ENCODE data around the gene CECR2.

Gene CECR2

DNA sequence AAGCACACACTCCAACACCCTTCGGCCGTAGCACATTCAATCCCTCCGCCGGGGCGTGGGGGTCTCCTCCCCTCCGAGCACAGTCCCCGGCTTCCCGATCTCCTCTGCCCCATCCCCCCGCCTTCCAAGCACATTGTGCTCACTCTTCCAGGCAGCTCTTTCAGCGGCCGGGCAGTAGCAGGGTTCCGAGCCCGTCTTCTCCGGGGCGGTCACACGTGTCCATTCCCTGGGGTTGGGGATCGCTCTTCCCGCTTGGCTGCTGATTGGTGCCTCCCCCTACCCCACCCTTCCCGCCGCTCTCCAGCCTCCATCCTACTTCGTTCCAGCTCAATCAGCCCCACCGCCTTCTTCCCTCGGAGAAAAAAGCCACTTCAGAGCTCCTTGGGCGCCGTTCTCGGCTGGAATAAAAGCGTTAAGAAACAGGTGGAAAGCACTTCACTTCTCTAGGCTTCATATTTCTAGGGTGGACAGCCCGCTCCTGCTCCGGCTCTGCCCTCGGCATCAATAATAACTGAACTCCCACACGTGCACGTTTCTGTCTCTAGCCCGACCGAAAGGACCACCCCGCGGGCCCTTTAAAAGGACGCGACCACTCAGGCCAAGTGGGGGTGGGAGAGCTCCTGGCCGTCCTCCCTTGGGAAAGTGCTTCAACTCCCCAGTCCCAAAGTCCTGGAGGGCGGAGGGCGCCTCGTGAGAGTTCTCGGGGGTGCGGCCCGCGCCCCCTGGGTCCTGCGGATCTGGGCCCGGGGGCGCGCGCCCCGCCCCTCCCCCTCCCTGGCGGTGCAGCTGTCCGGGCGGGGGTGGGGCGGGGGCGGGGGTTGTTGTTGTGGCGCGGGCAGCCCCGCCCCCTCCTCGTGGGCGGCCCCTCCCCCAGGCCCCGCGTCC lies 464 bp upstream of the CECR2 start:
- no peak for DNase-seq (ENCODE audit: low read depth)

DNA sequence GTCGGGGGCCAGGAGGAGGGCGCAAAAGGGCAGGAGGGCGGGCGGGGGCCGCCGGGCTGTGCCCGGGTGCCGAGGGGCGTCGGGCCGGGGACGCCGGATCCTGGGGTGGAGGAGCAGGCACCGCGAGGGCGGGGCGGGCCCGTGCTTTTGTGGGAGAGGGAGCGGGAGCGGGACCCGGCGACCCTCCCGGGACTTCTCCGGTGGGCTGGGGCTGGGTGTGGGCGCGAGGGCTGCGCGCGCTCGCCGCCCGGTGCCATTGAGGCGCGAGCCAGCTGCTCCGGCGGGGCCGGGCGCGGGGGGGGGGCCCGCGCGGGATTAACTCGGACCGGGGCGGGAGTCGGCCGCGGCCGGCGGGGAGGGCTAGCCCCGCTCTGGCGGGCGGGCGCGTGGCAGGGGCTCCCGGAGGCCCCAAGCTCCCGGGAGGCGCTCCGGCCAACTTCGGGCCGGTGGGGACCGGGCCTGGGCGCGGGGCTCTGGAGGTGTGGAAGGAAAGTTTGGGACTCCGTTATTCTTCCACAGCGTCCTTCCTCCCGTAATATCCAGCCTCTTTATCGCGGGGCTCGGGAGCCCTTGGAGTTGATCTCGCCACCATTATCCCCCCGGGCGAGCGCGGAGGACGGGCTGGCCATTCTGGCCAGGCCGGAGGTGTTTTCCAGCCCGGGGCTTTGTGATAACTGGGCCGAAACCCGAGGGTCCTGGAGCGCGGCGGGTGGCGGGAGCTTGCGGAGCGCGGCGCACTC lies 936 bp downstream of the CECR2 start:
- no peak for DNase-seq (ENCODE audit: low read depth)

DNA sequence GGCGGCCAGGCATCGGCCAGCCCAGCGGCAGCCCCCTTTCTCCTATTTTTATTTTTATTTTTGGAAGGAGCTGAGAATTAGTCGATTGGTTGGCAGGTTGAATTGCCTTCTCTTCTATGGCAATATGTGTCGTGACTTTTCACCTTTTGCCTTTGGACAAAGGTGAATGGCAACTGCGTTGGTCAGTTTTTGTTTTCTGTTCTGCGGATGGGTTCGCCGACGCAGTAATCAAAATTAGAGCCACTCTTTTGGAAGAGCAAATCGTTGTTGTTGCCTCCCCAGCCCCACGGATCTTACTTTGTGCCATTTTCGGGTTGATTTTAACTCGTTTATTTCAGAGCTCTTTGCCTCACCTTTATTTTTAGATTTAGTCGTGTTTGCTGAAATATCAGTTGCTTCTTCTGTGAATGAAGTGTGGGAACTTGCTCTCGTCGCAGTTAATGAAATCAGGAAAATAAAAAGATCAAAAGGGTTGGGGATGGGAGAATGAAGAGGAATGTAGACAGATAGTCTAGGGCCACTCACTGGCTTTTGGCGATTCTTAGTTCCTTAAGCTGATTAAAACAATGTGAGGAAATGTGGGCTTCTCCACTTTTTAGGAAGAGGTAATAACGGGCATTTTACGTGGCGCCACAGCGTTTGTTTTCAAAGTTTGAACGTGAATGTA lies 1.6 kb downstream of the CECR2 start:
- no peak for DNase-seq (ENCODE audit: low read depth)

DNA sequence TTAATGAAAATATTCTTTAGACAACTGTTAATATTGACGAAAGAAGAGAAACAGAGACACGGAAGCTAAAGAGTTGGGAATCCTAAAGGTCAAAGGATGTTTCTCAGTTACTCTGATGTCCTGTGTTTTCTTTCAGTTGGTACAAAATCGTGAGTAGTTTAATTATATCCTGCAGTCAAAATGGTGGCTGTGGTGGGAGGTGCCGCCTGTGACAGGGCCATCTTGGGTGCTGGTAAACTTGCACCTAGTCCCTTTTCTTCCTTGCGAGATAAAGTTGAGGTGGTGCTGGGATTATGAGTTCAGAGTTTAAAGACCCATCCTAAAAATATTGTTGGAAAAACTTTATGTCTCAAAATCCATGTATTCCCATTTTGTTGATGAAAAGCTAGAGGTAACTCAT lies 2.2 kb downstream of the CECR2 start:
- DNase-seq (ENCODE audit: low read depth) = no peak

DNA sequence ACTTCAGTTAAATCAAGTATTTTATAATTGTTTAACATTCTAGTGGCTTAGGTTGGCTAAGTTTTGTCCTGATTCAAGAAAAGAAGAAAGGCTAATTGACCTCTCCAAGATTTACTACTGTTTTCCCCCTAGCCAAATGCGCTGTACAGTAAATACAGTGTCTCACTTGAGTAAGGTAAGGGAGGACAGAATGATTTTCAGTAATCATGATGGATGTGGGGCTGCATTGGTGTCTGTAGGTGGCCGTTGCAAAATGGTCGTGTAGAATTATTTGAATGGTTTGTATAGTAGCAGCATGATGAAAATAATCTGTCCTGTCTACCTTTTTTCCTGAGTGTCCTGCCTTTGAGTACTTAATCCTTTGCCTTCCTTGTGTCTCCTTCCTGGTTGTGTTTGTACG lies 4.6 kb downstream of the CECR2 start:
- DNase-seq (ENCODE audit: low read depth) = no peak

DNA sequence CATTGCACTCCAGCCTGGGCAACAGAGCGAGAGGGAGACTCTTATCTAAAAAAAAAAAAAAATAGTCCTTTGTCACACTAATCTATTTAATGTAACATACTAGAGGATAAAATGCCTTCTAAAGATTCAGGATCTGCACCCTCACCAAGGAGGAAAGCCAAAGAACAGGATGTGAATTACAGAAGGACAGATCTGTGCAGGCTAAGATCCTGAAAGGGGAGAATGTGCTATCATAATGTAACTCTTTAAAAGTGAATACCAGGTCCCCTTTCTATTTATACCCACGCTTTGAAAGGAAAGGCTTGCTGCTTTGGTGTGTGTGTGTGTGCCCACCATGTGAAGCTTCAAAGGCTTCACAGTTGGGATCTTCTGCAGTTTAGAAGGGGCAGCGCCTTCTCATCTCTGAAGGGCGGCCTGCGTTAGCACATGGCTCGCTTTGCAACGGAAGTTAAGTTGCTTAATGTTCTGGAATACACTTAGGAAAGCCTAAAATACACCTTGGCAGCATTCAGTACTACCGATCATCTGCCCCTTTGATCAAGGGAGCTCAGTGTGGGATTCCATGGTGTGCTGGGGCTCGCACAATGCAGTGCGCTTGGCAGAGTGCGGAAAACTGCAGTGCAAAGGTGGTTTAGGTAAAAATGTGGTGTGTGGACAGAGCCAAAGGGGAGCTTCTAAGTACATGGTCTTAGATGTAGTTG lies 6.8 kb downstream of the CECR2 start:
- DNase-seq (ENCODE audit: low read depth) = no peak

DNA sequence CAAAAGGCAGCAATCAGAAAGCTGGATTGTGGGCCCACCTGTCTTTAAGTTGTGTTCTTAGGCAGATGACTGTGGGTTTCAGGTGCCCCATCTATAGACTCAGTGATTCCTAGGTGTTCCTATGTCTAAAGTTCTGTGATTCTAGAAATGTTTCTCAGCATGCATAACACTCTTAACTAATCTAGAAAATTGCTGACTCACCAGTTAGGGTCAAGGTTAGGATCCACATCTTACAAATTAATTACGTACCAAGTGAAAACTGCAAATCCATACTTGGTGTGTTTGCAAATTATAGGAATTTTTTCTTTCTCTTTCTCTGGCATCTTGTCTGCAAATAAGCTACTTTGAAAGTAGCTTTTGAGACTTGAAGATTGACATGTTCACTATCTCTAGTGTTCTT lies 7.7 kb downstream of the CECR2 start:
- DNase-seq (ENCODE audit: low read depth) = no peak

DNA sequence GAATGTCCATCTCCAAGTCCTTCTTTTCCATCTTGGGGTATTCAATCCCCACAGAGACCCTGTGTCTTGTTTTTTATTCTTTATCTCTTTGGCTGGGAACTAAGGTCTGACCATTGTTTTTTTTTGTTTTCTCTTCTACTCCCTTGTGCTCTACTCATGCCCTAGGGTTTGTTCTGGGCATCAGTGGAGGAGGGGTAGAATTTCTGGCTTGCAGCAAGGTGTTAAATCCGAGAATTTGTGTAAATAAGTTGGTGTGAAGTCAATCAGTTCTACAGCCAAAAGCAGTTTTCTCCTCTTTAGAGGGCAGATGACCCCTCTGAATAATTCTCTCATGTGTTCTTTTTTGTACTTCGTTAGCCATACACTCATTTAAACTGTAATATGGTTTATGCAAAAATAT lies 10.7 kb downstream of the CECR2 start:
- DNase-seq (ENCODE audit: low read depth) = no peak

DNA sequence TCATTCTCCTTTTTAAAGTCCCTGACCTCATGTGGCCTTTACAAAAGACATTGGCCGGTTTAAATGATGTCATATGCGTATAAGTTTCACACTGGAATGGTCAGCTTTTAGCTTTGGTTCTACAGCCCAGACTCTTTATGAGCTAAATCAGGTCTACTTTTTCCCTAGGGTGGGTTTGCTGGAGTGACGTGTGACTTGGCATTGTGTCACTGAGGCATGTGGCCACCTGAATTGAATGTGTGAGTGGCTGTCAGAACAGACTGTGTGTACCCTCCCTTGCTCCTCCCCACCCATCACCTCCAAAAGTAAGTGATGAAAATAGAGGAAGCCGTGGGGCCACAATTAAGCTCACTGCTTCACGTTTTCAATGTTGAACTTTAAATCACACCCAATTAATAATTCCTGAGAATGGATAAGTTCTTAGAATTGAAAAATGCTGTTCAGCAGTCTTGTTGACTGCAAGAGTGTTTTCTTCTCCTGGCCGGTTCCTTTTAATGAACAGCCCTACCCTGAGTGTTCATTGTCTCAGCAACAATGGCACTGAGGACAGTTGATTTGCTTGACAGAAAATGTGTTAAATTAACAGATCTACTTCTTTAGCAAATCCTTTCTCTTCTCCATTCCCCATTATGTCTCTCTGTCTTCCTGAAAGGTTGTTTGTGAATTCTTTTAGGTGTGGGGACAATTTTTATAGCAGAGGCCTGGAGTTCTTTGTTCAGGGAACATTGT lies 11.3 kb downstream of the CECR2 start:
- DNase-seq (ENCODE audit: low read depth) = no peak

DNA sequence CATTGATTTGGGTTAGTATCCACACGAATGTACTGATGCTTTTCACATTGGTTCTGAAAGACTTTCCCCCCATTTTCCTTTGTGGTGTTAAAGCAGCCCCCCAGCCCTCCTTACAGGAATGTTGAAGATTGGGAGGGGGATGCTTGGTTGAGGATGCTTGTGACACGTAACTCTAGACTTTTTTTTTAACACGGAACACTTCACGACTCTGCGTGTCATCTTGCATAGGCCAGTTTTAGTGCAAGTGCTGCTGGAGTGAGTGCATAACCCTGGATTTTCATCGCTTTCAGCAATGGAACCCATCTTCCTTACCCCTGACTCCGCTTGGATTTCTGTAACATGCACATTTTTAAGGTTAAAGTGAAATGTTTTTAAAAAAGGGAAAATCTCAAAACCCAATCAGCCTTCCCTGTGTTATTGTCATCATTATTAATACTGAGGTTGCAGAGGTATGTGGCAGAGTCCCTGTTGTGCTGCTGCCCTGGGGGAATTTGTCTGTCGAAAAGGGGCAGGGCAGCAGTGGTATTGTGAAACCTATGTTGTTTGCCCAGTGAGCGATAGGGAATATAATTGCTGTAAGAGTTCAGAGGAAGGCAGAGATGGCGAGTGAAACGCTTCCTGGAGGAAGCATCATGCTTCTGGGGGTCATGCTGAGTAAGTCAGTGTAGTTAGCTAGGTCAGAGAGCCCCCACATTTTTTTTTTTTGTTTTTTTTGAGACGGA lies 12.1 kb downstream of the CECR2 start:
- DNase-seq (ENCODE audit: low read depth) = no peak

DNA sequence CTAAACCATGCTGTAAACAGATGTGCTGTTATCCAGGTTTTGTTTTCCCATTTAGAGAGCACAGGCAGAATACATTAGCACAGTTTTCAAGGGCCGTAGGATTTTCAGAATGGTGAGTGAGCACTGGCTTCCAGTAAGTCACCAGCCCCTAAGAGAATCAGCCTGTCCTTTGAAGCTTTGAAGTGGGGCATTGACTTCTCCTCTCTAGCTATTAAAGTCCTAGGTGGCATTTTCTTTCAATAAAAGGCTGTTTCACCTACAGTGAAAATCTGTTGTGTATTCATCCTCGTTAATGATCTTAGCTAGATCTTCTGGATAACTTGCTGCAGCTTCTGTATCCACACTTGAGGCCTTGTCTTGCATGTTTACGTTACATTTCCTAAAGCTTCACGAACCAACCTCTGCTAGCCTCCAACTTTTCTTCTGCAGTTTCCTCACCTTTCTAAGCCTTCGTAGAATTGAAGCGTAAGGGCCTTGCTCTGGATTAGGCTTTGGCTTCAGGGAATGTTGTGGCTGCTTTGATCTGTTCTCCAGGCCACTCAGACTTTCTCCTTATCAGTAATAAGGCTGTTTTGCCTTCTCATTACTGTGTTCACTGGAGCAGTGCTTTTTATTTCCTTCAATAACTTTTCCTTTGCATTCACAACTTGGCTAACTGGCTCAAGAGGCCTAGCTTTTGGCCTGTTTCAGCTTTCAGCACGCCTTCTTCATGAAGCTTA lies 15.5 kb downstream of the CECR2 start:
- DNase-seq (ENCODE audit: low read depth) = no peak

DNA sequence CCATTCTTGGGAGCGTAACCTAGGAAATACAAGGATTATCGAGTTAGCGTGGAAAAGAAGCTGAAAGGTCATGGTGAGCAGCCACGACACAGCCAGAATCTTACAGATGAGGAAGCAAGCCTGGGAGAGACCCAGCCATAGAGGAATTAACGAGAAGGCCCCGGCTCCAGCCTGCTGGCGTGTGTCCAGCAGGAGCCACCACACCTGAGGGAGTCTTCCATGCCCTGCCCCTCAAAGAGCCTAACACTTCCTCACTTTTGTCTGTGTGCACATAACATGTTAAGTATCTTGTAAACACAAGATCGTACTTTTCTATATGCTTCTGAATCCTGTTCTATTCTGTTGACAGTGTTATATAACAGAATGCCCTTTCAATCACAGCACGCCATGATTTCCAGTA lies 18.1 kb downstream of the CECR2 start:
- DNase-seq (ENCODE audit: low read depth) = no peak

DNA sequence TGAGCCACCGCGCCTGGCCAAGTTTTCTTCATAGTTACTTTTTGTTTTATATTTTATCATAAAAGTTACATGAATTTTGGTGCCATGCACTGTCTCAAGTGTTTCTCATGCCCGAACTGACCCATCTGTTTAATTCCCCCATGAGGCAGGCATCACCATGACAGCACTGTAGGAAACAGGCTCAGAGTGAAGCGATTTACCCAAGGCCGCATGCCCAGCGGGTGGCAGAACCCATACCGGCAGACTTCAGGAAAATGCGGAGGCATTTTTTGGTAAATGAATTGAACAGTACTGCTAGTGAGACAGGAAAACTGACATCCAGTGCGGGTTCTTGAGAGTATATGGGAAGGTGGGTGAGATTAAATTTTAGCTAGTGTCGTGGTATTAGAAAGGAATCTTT lies 19.0 kb downstream of the CECR2 start:
- DNase-seq (ENCODE audit: low read depth) = no peak

DNA sequence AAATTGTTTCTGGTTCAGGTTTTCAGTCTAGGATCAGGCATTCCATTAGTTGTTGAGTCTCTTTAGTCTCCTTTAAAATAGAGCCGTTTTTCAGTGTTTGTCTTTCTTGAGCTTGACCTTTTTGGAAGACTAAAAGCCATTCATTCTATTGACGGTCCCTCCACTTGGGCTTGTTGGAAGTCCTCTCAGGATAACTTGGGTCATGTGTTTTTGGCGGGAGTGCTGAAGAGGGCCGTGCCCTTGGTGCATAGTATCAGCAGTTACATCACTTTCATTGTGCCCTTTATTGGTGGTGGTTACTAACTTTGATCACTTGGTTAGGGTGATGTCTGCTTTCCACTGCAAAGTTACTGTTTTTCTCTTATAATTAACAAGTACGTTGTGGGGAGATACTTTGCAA lies 20.8 kb downstream of the CECR2 start:
- DNase-seq (ENCODE audit: low read depth) = no peak

DNA sequence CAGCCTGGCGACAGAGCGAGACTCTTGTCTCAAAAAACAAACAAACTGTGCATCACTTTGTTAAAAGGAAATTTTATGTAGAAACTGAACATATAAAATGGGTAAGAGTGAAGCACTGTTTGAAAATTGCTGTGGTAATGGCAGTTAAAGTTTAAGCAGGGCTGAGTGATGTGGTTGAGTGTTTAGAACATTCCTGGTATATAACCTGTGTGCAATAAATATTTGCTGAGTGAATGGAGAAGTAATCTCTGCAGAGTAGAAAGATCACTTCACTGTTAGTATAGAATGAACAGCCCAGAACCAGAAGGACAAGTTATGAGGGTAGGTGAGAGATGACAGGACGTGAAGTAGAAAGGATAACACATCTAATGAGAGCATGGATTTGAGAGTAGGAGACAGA lies 27.3 kb downstream of the CECR2 start:
- no peak for DNase-seq (ENCODE audit: low read depth)

DNA sequence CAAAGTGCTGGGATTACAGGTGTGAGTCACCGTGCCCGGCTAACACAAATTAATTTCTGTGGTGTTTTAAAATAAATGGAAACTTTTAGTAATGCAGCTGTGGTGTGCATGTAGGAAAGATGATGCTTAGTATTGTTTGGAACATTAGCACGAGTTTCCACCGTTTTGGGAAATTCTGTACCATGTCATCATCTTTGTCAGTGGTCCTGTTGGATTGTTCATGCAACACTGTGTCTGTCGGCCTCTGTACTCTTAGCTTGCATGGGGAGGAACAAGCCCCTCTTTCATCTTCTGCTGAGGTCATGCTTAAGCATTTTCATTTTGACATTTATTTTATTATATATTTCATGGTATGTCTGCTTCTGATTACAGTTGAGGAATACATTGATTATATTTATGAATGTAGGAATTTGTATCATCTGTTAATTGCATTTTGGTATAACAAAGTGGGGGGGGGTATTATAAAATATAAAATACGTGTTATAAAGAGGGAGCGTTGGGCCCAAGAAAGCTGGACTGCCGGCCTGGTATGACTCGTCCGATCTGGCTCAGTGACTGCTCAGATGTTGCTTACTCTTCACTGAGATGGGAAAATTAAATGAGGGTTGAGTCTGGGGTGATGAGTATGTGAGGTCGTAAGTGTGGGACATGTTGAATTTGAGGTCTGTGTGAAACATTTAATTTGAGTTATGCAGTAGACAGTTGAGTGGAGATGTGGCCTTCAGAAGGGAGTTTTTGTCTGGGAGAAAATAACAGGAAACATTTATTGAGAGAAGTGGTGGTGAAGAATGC lies 28.7 kb downstream of the CECR2 start:
- no peak for DNase-seq (ENCODE audit: low read depth)

DNA sequence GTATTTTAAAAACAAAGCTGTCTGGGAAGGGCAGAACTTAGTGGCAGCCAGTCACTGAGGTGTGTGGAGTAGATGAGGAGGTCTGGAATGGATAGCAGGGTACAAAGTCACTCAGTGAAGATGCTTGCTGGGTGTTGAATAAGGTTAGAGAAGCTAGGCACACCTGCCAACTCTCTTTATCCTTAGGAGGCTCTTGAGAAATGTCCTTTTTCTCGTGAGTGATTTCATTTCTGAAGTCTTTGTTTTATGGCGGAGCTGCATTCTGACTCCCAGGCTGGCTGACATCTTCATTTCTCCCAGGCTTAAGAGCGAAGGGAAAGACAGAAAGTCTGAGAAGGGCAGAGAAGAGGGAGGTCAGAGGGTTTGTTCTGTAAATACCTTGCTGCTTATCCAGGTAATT lies 31.0 kb downstream of the CECR2 start:
- DNase-seq (ENCODE audit: low read depth) = no peak

DNA sequence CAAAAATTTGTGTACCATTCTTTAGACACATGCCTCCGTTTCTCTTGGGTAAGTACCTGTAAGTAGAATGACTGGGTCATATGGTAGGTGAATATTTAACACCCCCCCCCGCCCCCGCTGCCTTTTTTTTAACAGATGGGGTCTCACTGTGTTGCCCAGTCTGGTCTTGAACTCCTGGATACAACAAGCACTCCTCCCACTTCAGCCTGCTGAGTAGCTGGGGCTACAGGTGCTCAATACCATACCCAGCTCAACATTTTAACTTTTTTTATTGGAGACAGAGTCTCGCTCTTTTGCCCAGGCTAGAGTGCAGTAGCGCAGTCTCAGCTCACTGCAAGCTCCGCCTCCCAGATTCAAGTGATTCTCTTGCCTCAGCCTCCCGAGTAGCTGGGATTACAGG lies 32.5 kb downstream of the CECR2 start:
- no peak for DNase-seq (ENCODE audit: low read depth)

DNA sequence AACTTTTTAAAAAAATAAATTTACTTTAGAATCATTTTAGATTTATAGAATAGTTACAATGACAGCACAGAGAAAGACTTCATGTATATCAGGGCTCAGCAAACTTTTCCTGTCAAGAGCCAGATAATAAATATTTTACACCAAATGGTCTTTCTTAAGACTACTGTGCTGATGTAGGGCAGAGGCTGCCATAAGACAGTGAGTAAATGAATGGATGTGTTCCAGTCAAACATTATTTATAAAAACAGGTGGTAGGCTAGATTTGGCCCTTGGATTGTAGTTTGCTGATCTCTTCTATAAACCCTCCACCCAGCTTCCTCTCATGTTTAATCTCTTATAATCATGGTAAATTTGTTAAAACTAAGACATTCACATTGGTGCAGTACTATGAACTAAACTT lies 33.0 kb downstream of the CECR2 start:
- DNase-seq (ENCODE audit: low read depth) = no peak

DNA sequence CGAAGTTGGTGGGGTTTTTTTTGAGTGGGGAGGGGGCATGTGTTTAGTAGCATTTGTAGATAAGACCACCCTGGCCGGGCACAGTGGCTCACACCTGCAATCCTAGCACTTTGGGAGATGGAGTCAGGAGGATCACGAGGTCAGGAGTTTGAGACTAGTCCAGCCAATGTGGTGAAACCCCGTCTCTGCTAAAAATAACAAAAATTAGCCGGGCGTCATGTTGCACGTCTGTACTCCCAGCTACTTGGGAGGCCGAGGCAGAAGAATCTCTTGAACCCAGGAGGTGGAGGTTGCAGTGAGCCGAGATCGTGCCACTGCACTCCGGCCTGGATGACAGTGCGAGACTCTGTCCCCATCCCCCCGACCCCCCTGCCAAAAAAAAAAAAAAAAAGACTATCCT lies 34.6 kb downstream of the CECR2 start:
- DNase-seq (ENCODE audit: low read depth) = no peak
